HG03045 (cell line): ENCODE measurements around the gene MEG3.

ENCODE experiments used
- ATAC-seq: cut with Tn5 transposase; IDR thresholded peaks from one replicate; pipeline ENCODE4 v1.9.1; 2021; ENCODE audit warnings: mild to moderate bottlenecking, moderate library complexity; ENCODE audit not compliant: unreplicated experiment

The MEG3 gene

DNA sequence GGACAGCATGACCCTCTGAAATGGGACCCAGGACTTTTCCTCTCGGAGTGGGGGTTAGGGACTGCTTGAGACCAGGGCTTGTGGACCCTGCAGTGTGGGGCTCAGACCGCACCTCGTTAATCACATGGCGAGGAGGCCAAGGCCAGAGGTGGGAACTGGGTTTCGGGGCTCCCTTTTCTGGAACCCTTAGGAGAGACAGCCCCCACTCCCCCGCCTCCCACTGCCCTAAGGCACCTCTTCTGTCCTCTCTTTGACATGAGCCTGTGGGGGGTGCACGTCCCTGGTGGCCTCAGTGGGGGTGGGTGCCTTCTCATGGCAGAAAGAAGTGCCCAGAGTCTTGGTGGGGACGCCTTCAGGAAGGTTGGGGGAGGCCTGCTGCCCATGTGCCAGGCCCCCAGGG lies 53.3 kb downstream of the MEG3 start:
- ATAC-seq = no peak

GRCh38 chr14:100879782-100880181 lies 53.9 kb downstream of the MEG3 start:
- no peak for ATAC-seq

DNA sequence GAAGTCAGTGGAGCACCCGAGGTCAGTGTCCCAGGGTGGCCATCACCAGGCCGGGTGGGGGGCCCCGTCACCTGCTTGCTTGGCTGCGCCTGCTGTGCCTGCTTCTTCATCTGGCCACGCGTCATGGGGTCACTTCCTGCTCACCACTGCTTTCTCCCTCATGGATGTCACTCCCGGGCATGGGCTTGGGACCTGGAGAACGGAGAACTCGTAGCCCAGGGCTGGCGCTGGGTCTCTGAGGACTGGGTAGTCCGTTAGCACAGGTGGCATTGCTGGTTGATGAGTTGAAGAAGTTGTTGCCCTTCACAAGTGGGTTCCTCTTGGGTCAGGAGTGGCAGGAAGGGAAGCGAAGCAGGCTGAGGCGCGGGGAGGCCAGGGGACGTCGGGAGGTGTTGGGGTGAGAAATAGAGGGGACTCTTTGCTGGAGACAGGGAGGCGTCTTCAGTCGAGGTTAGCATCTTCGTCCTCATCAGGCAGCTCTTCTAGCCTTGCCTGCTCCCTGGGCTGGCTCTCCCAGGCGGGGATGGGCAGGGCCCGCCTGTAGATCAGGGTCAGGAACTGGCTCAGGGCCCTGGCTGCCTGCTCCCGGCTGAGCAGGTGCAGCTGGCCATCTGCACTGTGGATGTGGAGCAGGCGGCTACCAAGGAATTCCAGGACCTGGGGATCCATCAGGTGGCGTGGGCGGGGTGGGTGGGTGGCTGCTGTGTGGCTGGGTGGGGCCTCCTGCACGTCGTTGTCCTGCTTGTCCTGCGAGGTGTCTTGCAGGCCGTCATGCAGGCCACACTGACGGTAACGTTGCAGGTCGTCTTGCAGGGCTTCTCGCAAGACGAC lies 54.6 kb downstream of the MEG3 start:
- ATAC-seq = no peak

- no peak for ATAC-seq
Measured at GRCh38 chr14:100881211-100882025, 55.5 kb downstream of the MEG3 start.

DNA sequence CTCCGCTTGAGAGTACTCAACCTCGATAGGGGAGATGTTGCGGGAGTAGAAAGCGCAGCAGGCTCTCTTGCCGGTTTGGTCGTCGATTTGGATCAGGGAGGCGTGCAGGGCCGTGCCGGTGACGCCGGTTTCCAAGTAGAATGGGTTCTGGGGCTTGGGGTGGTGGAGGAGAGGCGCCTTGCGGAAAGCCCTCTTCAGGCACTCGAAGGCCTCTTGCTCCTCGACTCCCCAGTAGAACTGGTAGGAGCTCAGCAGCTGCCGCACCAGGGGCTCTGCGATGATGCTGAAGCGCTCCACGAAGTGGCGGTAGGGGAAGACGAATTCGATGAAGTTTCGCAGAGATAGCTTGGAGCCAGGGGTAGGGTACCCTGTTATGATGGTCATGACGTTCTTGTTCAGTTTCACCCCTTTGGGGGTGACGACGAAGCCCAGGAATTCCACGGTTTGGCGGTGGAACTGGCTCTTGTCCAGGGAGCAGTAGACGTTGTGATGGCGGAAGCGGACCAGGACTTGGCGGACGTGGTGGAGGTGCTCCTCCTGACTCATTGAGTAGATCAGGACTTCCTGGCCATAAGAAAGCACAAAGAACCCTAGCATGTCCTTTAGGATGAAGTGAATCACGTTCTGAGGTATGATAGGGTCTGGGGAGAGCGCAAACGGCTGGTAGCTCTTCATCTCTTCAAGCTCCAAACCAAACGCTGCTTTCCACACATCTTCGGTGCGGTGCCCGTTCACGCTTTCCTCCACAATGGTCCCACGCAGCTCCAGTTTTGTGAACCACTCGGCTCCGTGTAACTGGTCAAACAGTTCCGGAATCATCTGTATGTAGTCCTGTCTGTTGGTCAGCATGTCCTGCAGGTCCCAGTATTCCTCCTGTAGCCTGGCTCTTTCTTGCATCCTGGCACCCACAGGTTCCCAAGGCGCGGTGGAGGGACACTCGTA lies 56.4 kb downstream of the MEG3 start:
- ATAC-seq = no peak

GRCh38 chr14:100882991-100883788 lies 57.3 kb downstream of the MEG3 start:
- ATAC-seq = no peak

DNA sequence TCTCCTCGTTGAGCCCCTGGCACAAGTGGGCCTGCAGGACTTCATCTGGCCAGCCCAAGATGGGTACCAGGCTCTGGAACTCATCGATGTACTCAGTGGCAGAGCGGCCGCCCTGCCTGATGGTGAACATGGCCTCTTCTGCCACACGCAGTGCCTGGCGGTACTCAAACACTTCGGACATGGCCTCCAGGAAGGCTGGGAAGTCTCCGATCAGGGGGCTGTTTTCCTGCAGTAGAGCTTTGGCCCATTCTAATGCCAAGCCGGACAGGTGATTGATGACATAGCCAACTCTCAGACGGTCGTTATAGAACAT lies 57.8 kb downstream of the MEG3 start:
- no peak for ATAC-seq

GRCh38 chr14:100884456-100884855 lies 58.5 kb downstream of the MEG3 start:
- no peak for ATAC-seq

DNA sequence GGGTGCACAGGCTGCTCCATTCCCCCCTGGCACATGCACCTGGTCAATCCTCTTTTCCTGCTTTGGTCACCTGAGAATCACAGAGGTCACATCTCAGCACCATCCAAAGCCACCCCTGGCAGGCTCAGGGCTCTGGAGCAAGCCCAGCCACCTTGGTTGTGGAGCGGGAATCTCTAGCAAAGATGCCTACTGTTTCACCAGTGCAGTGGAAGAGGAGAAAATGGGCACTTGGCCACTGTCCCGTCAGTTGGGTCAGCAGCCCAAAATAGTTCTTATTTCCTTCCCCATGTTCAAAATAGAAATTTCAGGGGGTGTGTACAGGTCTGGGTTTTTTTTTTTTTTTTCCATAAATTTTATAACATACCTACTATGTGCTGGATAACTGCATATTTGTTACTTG lies 59.3 kb downstream of the MEG3 start:
- no peak for ATAC-seq

GRCh38 chr14:100885617-100886016 lies 59.7 kb downstream of the MEG3 start:
- ATAC-seq = no peak

DNA sequence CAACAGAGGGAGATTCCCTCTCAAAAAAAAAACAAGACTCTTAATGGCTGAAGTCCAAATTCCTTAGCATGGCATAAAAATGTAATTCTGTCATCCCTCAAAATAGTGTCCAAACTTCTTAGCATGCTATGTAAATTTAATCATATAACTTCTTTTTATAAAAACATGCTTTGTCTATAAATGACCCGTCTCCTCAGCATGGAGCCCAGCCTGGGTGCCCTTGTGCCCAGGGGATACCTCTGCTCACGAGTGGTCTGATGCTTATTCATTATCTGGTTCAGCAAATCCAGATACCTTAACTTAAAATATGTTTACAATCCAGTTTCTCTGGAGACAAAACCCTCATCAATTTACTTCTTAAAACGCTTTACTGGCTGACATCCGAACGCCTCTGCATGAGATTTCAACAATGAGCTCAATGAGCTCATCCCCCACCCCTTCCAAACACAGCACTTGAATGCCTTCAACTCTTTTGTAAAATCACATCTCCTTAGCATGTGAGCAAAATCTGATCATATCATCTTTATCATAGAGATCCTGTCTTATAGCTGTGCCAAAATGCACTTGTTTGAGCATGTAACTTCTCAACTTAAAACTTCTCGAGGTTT lies 61.9 kb downstream of the MEG3 start:
- ATAC-seq = no peak

DNA sequence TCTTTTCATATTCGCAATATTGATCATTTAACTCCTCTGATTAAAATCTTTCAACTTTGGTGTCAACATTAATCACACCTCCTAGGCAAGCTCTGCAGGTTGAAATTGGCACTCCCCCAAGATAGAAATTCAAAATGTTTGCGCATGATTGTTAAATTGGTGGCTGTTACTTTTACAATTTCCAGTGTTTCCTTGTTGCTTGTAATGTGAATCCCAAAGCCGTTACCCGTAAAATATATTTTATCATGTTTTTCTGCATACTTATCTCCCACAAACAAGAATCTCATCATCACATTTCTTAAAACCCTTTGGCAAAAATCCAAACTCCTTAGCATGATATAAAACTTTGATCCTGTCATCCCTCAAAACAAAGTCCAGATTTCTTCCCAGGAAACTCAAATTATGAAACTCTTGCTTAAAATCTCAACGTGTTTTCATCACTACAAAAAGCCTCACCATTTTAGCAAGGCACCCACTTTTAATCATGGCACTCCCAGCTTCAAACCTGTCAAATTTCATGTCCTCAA lies 62.9 kb downstream of the MEG3 start:
- ATAC-seq = no peak

DNA sequence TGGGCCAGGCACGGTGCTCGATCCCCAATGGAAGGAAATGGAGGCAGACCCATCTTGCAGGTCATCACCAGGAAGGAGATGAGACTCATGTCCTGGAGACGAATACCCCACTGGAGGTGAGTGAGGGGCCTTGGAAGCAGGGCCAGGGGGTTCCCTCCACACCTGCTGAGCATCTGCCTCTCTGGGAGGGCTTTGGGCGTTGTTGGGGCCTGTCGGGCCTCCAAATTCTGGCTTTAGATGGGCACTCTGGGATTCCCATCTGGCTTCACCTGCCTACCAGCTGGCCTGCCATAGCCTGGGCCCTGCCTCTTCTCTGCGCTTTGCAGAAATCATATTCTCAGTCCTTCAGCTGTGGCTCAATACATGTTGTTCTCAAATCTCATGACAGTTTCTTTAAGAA lies 63.7 kb downstream of the MEG3 start:
- no peak for ATAC-seq

DNA sequence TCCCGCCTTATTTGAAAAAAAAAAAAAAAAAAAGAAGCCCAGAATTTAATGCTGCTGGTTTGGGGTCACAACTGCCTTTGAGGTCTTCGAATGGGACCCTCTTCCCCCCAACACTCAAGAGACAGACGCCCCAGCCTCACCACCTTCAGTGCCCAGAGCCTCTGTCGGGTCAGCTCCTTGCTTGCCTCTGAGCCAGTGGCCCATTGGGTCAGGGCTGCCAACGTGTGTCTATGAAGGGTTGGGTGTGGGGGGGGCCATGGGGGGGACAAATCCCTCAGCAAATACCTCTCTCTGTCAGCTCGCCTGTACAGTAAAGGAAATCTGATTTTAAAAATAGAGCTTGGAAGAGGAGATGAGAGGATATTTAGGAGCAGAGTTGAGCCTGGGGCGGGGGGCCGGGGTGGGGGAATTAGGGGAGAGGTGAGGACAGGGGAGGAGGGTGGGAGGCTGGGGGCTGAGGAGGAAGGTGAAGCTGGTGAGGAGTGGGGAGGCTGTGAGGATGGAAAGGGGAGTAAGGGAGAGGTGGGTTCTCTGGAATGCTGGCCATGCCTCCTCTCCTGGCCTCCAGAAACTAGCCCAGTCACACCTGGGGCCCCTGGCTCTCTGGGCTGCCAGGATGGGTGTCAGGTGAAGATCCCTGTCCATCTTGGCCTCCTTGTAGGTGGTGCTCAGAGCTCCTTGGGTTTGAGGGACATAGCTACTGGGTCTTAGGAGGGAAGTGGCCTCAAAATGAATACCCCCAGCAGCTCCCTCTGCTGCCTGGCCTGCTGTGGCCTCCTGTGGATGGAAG lies 64.3 kb downstream of the MEG3 start:
- no peak for ATAC-seq

DNA sequence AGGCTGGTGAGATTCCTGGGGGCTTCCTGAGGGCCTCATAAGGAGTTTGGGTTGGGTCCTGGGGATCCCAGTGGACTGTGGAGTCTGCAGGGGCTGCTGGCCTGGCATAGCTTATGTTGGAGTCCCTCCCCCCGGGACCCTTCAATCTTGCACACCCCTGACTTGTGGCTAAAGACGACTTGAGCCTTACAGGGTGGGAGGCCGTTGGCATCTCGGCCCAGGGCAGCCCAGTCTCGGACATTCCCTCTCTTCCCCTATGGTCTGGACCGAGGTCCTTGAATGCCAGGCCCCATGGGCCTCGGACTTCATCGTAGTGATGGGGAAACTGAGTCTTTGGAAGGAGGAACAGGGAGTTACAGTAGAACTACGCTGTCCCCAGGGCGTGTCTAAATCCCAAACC lies 65.1 kb downstream of the MEG3 start:
- ATAC-seq = no peak

GRCh38 chr14:100891501-100892445 lies 65.9 kb downstream of the MEG3 start:
- no peak for ATAC-seq

GRCh38 chr14:100892496-100893227 lies 66.7 kb downstream of the MEG3 start:
- ATAC-seq = no peak
